HG02943 (cell line): Measurements from ENCODE around the gene SUN5.
"Not testable (repeated sequence)": the region's sequence is repeated elsewhere in the genome, so short reads cannot be mapped to it uniquely, and the experiment has no call there.

Source experiments
- ATAC-seq: cut with Tn5 transposase; IDR thresholded peaks from one replicate; pipeline ENCODE4 v1.9.1; 2021; ENCODE audit warnings: mild to moderate bottlenecking, low read depth, moderate library complexity; ENCODE audit not compliant: unreplicated experiment

SUN5 gene

GRCh38 chr20:32966881-32967781 is 37.1 kb downstream of the SUN5 start:
- no peak for ATAC-seq

GRCh38 chr20:32966382-32966781 is 37.9 kb downstream of the SUN5 start:
- ATAC-seq, result no peak

GRCh38 chr20:32965581-32966373 is 38.5 kb downstream of the SUN5 start:
- no peak for ATAC-seq

DNA sequence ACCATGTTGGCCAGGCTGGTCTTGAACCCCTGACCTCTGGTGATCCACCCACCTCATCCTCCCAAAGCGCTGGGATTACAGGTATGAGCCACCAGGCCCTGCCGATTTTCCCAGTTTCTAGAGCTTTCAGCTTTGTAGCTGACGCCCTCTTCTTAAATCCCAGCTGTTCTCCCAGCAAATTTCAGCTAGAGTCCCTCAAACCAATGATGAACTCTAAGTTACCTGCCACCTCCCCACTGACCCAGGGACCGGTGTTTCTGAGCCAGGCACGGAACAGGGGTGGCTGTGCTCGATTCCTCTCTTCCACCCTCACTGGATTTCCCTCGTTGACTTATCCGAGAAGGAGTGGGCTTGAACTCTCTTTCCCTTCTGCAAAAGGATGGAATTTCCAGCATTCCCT is 39.1 kb downstream of the SUN5 start:
- no peak for ATAC-seq

- ATAC-seq, result no peak
Observed at GRCh38 chr20:32964575-32964974, 39.7 kb downstream of the SUN5 start.

- ATAC-seq, result no peak
Observed at GRCh38 chr20:32963176-32963575, 41.1 kb downstream of the SUN5 start.

DNA sequence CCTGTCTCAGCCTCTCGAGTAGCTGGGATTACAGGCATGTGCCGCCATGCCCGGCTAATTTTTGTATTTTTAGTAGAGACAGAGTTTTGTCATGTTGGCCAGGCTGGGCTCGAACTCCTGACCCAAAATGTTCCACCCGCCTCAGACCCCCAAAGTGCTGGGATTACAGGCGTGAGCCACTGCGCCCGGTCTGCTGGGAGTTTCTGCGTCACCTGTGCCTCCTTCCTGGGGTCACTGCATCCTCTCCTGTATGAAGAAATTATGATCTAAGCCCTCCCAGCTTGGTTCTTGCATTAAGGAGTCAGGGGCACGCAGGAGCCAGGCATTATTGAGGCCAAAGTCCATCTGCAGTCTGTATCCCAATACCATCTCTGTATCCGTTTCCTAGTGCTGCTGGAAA is 41.6 kb downstream of the SUN5 start:
- not testable (repeated sequence) for ATAC-seq

DNA sequence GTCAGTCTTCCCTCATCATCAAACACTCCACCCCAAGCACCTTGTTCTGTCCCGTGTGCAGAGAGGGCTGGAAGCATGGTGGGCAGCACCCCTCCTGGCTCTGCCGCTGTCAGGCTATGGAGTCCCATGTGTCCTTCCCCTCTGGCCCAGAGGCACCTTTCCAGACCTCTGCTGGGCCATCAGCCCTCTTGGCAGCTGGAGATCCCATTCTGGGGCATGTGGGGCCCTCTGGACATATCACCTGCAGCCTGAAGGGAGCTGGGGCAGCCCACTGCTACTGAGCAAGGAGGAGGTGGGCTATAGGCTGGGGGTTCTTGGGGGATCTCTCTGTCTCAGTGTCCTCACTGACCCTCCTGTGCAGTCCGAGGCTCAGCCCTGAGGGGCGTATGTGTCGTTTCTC is 42.2 kb downstream of the SUN5 start:
- ATAC-seq, result no peak

GRCh38 chr20:32960849-32961731 is 43.1 kb downstream of the SUN5 start:
- no peak for ATAC-seq

DNA sequence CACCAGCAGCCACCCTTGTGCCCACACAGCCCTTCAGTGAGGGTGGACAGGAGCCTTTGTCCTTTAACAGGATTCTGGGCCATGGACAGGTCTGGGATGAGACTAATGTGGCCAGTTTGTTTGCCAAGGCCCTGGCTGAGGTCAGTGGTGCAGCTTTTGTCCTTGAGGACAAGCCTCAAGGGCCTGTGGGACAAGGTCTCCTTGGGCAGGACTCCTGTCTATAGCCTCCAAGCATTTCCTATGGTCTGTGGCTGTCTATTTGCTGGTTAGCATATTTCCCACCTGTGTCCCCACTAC is 44.1 kb downstream of the SUN5 start:
- ATAC-seq, result no peak

GRCh38 chr20:32959351-32960221 is 44.6 kb downstream of the SUN5 start:
- ATAC-seq, result no peak

DNA sequence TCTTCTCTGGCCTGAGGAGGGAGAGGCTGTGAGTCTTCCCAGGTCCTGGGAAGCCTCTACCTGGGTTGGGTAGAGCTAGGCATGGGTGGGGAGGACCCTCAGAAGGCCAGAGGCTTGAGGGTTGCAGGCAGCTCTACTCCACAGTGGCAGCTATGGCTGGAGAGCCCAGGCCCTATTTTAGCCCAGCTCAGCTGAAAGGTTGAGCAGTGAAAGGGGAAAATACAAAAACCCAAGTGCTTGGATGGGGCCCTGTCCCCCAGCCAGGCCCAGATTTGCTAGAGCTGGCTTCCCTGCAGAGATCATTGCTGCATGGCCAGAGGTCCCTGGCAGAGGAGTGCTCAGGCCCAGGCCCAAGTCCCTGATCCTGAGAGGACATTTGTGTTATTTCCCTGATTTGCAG is 45.7 kb downstream of the SUN5 start:
- no peak for ATAC-seq

DNA sequence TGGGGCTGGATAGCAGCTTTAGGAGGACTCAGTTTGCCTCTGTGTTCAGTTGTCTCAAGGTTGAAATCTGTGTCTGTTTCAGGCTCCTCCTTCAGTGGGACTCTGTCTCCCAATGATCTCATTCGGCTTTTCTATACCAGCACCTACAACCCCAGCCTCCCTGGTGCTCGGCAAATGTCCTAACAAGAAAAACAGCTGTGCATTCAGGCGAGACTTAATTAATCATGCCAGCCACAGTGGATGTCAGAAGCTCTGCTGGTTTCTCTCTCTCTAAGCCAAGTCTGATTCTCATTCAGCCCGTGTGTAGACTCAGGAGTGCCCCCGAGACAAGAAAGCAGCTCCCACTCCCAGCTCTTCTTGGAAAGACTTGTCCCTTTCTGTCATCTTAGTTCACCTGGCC is 46.8 kb downstream of the SUN5 start:
- no peak for ATAC-seq

DNA sequence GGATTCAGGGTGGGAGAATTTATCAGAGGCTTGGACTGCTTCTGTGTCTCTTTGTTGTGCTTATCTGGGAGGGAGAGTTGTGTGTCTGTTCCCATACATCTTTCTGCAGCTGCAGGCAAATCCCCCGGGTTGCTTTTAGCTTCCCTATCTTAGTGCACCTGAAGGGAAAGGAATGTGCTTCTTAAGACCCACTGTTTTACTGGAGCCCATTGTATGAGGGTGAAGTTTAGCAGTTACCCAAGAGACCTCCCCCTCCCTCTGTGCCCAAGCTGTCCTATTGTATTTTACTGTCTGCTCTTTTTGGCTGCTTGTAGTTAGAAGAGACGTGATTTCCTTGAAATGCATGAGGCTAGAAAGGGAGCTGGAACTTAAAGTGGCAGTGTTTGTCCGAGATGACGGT is 53.7 kb downstream of the SUN5 start:
- ATAC-seq, result not testable (repeated sequence)

- ATAC-seq, result no peak
Observed at GRCh38 chr20:32946629-32947028, 57.6 kb downstream of the SUN5 start.

DNA sequence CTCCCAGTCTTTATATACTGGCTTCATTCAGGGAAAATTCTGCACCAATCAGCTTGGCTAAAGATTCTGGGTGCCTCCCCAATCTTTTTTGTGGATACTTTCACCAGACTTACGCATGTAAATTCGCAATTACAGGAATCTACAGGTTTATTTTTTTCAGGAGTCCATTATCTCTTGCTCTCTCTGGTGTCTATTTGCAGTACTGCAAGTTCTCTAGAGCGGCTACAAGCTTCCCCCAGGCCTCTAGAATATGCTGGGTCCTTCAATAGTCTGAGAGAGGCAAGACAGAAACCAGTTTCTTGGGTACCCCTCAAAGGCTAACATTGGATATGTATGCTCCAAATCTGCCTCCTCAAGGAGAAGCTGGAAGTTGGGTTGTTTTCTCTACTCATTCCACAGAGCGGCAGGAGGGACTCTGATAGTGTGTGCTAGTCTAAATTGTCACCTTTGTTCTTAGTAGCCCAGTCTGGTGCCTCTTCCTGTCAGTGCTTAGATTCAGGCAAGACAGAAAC is 58.5 kb downstream of the SUN5 start:
- no peak for ATAC-seq

- no peak for ATAC-seq
Observed at GRCh38 chr20:32943490-32944052, 60.7 kb downstream of the SUN5 start.

DNA sequence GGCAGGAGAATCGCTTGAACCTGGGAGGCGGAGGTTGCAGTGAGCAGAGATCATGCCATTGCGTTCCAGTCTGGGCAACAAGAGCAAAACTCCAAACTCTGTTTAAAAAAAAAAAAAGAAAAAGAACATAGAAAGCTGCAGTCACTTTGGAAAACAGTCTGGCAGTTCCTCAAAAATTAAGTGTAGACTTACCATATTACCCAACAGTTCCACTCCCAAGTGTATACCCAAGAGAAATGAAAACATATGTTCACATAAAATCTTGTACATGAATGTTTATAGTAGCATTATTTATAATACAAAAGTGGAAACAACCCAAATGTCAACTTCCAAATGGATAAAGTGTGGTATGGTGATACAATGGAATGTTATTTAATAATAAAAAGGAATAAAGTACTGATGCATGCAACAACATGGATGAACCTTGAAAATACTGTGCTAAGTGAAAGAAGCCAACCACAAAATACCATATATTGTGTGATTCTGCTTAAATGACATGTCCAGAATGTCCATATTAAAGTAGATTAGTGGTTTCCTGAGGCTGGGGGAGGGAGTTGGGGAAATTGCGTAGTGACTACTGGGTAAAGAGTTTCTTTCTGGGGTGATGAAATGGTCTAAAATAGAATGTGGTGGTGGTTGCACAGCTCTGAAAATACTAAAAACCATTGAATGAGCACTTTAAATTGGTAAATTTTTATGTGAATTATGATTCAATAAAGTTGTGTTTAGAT is 62.9 kb downstream of the SUN5 start:
- ATAC-seq, result no peak

DNA sequence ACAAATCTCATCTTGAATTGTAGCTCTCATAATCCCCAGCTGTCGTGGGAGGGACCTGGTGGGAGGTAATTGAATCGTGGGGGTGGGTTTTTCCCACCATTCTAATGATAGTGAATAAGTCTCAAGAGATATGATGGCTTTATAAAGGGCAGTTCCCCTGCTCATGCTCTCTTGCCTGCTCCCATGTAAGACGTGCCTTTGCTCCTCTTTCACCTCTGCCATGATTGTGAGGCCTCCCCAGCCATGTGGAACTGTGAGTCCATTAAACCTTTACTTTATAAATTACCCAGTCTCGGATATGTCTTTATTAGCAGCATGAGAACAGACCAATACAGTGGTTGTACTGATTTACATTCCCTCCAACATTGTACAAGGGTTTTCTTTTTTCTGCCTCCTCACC is 69.7 kb downstream of the SUN5 start:
- no peak for ATAC-seq
